GM18520 (cell line): ENCODE data around the gene PRKCE.
A peak's percentile ranks its signal among the peaks of the same experiment; 100 is the strongest.

Experiments
- ATAC-seq: cut with Tn5 transposase; IDR thresholded peaks from one replicate; pipeline ENCODE4 v1.9.1; 2021; ENCODE audit not compliant: unreplicated experiment

The PRKCE gene

GRCh38 chr2:46025676-46026075 is 374.2 kb downstream of the PRKCE start:
- no peak for ATAC-seq

GRCh38 chr2:46026431-46026830 is 375.0 kb downstream of the PRKCE start:
- ATAC-seq: no peak

DNA sequence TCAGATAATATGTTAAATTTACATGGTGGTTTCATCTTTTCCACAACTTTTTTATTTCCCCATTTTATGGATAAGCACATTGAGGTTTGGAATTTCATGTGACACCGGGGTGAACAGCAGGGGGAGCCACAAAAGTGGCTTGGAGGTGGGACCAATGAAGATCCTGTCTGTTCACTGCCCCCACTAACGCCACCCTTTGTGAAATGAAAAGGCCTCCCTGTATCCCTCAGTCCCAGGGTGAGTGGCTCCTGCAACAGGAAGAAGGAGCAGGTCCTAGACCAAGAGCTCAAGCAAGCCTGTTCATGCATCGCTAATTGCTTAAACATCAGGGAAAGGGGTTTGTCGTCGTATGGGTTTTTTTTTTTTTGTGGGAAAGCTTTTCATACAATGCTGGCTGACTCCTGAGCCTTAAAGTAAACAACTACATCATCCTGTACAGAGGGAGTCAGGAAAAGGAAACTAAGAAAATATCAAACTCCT is 377.9 kb downstream of the PRKCE start:
- ATAC-seq: no peak

GRCh38 chr2:46030330-46030729 is 378.9 kb downstream of the PRKCE start:
- no peak for ATAC-seq

DNA sequence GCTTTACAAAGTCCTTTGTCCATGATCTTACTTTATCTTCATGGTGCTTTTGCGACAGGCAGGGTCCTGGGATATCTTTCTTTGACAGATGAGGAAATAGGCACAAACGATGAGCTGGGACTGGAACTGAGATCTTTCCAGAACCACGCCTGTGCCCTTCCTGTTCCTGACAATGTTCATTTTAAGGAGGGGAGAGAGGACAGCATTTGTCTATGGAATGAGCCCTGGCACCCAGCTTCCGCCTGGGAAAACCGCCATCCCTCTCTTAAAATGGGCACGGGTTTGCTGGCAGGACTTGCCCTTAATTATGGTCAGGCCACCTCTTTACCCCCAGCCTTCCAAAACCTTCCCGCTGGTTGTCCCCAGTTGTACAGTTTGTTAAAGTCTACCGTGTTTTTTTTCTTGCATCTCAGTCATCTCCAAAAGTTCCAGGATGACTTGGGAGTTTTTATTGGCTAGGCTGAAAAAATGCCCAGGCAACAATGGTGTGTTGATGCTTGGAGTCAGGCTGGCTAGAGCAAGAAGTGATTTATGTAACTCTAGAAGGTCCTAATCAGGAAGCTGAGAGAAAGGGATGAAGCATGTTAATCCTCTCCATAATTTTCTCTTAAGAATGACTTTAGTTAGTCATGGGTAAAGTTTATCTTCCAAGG is 380.8 kb downstream of the PRKCE start:
- ATAC-seq: no peak

GRCh38 chr2:46032996-46033395 is 381.5 kb downstream of the PRKCE start:
- peak; percentile 50 for ATAC-seq

DNA sequence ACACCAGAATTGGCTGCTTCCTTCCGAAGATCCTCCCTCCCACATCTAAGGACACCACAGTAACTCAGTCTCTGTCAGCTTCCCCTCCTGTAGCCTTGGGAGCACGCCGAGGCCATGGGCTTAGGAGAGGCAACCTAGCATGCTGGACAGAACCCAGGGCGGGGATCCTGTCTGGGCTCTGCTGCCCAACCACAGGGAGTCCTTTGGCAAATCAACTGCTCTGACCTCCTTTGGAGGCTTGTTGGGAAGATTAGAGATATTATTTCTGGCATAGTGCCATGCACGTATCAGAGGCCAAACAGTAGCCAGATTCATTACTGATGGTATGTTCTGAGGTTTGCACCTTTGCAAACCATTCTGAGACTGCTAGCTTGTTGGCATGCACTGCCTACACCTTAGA is 383.1 kb downstream of the PRKCE start:
- no peak for ATAC-seq

GRCh38 chr2:46036929-46037328 is 385.5 kb downstream of the PRKCE start:
- no peak for ATAC-seq

- ATAC-seq: no peak
Measured at GRCh38 chr2:46039543-46040303, 388.2 kb downstream of the PRKCE start.

- no peak for ATAC-seq
Measured at GRCh38 chr2:46040563-46041155, 389.2 kb downstream of the PRKCE start.

DNA sequence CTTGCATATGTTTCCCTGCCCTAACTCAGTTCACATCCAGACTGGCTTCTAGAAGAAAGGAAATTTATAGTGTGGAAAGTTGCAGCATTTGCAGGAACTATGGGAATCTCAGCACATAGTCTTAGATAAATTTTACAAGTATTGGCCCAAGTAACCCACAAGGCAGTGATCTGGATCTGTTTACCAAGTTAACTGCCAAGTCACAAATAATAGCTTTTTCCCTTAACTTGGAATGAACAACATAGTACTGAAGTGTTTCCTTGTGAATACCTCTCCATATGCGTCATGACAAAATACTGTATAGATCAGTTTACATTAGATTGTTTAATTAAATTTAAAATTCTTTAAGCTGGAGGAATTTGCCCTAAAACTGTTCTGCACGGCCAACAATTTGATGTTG is 390.0 kb downstream of the PRKCE start:
- ATAC-seq: no peak

DNA sequence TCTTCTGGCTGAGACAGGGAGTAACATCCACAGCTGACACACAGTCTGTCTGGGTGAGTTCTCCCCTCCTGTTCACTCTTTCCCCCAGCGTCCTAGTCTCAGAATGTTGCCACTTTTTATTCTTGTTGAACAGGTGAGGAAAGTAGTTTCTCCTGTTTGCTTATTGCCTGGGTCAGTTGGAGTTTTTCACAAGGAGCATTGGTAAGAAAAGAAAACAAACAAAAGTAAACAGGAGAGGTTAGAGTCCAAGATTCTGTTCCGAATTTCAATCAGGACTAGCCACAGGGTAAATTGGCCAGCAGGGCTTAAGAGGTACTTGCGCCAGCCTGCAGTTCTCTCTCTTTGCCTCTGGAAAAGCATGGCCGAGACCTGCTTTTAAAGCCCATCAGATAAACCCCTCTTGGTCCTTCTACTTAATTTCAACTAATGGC is 390.7 kb downstream of the PRKCE start:
- no peak for ATAC-seq

- ATAC-seq: no peak
Measured at GRCh38 chr2:46042711-46043110, 391.2 kb downstream of the PRKCE start.

GRCh38 chr2:46045888-46046287 is 394.4 kb downstream of the PRKCE start:
- ATAC-seq: no peak

GRCh38 chr2:46047290-46047689 is 395.8 kb downstream of the PRKCE start:
- no peak for ATAC-seq

GRCh38 chr2:46048693-46049092 is 397.2 kb downstream of the PRKCE start:
- no peak for ATAC-seq

DNA sequence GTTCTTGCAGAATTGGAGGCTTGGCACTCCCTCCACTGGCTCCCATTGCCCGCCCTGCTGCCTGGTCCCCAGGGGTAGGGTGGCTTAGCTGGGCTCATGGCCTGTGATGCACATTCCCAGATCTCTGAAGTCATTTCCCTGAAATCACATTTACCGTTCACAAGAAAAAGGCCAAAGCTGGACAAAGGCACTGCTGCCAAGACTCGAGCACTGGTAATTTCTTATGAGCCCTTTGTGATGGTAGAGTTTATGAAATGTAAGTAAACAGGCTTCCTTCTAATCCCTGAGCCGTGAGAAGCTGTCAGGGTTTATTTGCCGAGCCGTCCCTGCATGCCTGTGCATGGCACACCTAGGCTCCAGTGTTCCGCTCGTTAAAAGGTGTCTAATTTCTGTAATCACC is 398.6 kb downstream of the PRKCE start:
- ATAC-seq: no peak

DNA sequence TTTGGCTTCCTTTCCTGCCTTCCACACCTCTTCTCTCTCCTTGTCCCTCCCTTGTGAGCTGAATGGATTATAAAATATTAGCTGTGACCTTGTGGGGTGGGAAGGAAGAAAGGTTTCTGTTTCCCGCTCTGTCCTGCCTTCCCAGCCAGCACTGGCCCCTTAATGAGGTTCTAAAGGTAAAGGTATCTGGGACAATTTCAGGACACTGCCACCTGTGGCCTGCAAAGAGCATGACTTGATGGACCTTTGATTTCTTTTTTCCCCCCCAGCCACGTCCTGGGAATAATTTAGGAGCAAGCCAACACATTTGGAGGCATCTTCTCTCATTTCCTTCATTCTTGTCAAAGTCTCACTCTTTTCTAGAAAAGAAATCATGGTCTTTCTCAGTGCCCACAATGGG is 399.0 kb downstream of the PRKCE start:
- no peak for ATAC-seq

DNA sequence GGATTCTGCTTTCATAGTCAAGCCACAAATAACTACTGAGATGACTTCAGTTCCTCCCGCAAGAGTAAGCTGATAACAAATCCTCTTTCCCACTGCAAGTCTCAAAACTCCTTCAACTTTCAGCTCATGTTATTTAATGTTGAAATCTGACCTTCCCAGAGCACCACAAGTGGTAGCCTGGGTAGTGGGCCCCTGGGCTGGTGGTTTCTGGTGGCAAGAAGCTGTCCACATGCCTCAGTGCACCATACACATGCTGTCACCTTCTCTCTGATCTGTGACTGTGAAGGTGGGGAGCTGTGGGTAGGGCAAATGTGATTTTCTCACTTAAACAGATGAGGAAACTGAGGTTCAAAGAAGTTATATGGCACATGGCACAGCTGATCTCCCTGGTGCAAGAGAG is 399.6 kb downstream of the PRKCE start:
- no peak for ATAC-seq

DNA sequence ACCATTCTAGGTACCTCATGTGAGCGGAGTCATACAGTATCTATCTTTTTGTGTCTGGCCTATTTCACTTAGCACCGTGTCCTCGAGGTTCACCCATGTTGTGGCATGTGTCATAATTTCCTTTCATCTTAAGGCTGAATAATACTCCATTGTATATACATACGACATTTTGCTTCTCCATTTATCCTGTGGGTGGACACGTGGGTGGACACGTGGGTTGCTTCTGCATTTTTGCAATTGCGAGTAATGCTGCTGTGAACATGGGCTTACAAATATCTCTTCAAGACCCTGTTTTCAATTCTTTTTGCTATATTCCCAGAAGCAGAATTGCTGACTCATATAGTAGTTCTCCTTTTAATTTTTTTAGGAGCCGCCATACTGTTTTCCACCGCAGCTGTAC is 402.1 kb downstream of the PRKCE start:
- no peak for ATAC-seq

GRCh38 chr2:46056541-46056940 is 405.1 kb downstream of the PRKCE start:
- ATAC-seq: no peak

DNA sequence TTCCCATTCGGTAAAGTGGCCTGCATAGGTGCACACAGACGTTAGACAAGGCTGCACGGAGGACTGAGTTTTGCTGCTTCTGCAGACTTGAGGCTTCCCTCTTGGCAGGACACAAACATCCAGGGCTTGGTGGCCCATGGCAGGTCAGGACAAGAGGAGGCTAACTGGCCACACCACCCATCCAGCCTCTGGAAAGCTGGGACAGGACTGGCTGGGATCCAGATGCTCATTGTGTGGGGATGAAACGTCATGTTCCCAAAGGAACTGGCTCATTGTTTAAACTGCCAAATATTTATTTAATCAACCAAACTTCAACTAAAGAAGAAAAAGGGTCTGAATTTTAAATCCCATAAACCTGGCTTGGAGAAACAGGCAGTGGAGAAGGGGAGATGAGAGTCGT is 406.7 kb downstream of the PRKCE start:
- ATAC-seq: no peak
